PC-3 (cell line): Measurements from ENCODE around the gene CTNND2. TPM values are rescaled to one million over a fixed set of nuclear protein-coding genes. Genes with fewer than 3 reads are reported as not detected.

Source experiments
- ATAC-seq: fragments of 200-7000 bp; cut with Tn5 transposase; 2 replicates; pipeline ENCODE4 v1.9.1; 2020; ENCODE audit warnings: mild to moderate bottlenecking, moderate library complexity
- BruUV-seq: library from RNA; stranded (reverse); fragments of 400-500 nt; replicated peaks from 2 replicates; lab custom pipeline; 2021; lab: Mats Ljungman, UMichigan
- CTCF ChIA-PET: fragments of 300-600 bp; sonication (Branson Sonifier 250); formaldehyde crosslinking; loops from one replicate; lab custom pipeline; 2022; ENCODE audit warnings: antibody characterized with exemption; lab: Charles Lee
- POLR2A ChIA-PET: fragments of 300-600 bp; sonication (Branson Sonifier 250); formaldehyde crosslinking; loops from one replicate; lab custom pipeline; 2022; ENCODE audit warnings: antibody characterized with exemption; ENCODE audit not compliant: unreplicated experiment; lab: Charles Lee
- DNase-seq: peaks from one replicate; pipeline ENCODE4 v3.0.0-alpha.2; 2015
- H2AFZ ChIP-seq: fragments of 300-600 bp; sonication (generic); 2 replicates; pipeline ENCODE4 v1.6.0; 2016; ENCODE audit warnings: antibody characterized with exemption, low read length
- H3F3A ChIP-seq: fragments of 300-600 bp; sonication (generic); one replicate; pipeline ENCODE4 v1.6.0; 2017; ENCODE audit warnings: antibody characterized with exemption, low read length, control low read depth, mild to moderate bottlenecking; ENCODE audit not compliant: unreplicated experiment
- H3K27ac ChIP-seq: fragments of 300-600 bp; sonication (generic); 2 replicates; pipeline ENCODE4 v1.5.1; 2016; ENCODE audit warnings: mild to moderate bottlenecking, low read length
- H3K27me3 ChIP-seq: fragments of 300-600 bp; sonication (generic); 2 replicates; pipeline ENCODE4 v1.6.1; 2016; ENCODE audit warnings: low read length, mixed read lengths
- H3K36me3 ChIP-seq: fragments of 300-600 bp; sonication (generic); 2 replicates; pipeline ENCODE4 v1.6.1; 2016; ENCODE audit warnings: low read depth, mixed run types, low read length, mixed read lengths
- H3K4me1 ChIP-seq: fragments of 300-600 bp; sonication (generic); 2 replicates; pipeline ENCODE4 v1.5.1; 2016; ENCODE audit warnings: low read length; ENCODE audit not compliant: insufficient read depth
- H3K4me2 ChIP-seq: fragments of 300-600 bp; sonication (generic); 2 replicates; pipeline ENCODE4 v1.6.0; 2016; ENCODE audit warnings: low read length
- H3K4me3 ChIP-seq: fragments of 300-600 bp; sonication (generic); 2 replicates; pipeline ENCODE4 v1.5.1; 2016; ENCODE audit warnings: mild to moderate bottlenecking, low read length, mixed read lengths
- H3K79me2 ChIP-seq: fragments of 300-600 bp; sonication (generic); 2 replicates; pipeline ENCODE4 v1.6.1; 2017; ENCODE audit warnings: low read length, mixed read lengths
- H3K9ac ChIP-seq: fragments of 300-600 bp; sonication (generic); 2 replicates; pipeline ENCODE4 v1.6.0; 2016; ENCODE audit warnings: mild to moderate bottlenecking, low read length
- H3K9me2 ChIP-seq: fragments of 300-600 bp; sonication (generic); replicated peaks from 2 replicates; pipeline ENCODE4 v1.6.1; 2016; ENCODE audit warnings: mixed run types, low read length, mixed read lengths
- H3K9me3 ChIP-seq: fragments of 300-600 bp; sonication (generic); 2 replicates; pipeline ENCODE4 v1.6.1; 2016; ENCODE audit warnings: low read length, mixed read lengths
- H4K20me1 ChIP-seq: fragments of 300-600 bp; sonication (generic); 2 replicates; pipeline ENCODE4 v1.6.1; 2016; ENCODE audit warnings: low read length, mixed read lengths
- EZH2 ChIP-seq: fragments of 300-600 bp; sonication (generic); IDR thresholded peaks from one replicate; pipeline ENCODE4 v1.6.1; 2017; ENCODE audit warnings: antibody characterized with exemption, mild to moderate bottlenecking, low read length; ENCODE audit not compliant: unreplicated experiment
- EZH2phosphoT487 ChIP-seq: fragments of 300-600 bp; sonication (generic); IDR thresholded peaks from 2 replicates; pipeline ENCODE4 v1.6.1; 2018; ENCODE audit warnings: mild to moderate bottlenecking, antibody characterized with exemption, low read length, borderline replicate concordance
- intact Hi-C: fragments of 100-400 bp; cut with micrococcal nuclease; formaldehyde crosslinking; loops from 2 replicates; pipeline ENCODE4 v1.9.0; 2023
- total RNA-seq: library from RNA; depleted of rRNA; stranded (reverse); fragments of >200 nt; gene quantifications from 2 replicates; pipeline ENCODE4 v1.2.3, GENCODE V29; 2014
- TF ChIP-seq, protein P1 (sequence below): fragments of 300-600 bp; sonication (generic); conservative IDR thresholded peaks from 2 replicates; pipeline ENCODE4 v1.5.1; 2017; ENCODE audit warnings: antibody characterized with exemption, low read depth, mild to moderate bottlenecking, low read length

Gene CTNND2
- total RNA-seq, 1 experiment from 2014 or later, result 1.8 TPM

- no peak overlapping the region for H3K27ac ChIP-seq
- no peak overlapping the region for H2AFZ ChIP-seq
- H3K9me2 ChIP-seq, result no peaks in the 10 kb centered on the region
- intact Hi-C loops, result no loop called here
- no peaks in the 10 kb centered on the region for H3K27me3 ChIP-seq
- no TSS peak for BruUV-seq
- no peaks in the 10 kb centered on the region for H3K9me3 ChIP-seq
- DNase-seq (no peak), ATAC-seq (no peak)
- no peak overlapping the region for H3K4me2 ChIP-seq
- H3K4me1 ChIP-seq, result no peaks in the 10 kb centered on the region
- no peaks in the 10 kb centered on the region for H3F3A ChIP-seq
- CTCF ChIA-PET, result no interaction called here
- no peak for TF ChIP-seq EZH2phosphoT487
- TF ChIP-seq, protein P1, sequence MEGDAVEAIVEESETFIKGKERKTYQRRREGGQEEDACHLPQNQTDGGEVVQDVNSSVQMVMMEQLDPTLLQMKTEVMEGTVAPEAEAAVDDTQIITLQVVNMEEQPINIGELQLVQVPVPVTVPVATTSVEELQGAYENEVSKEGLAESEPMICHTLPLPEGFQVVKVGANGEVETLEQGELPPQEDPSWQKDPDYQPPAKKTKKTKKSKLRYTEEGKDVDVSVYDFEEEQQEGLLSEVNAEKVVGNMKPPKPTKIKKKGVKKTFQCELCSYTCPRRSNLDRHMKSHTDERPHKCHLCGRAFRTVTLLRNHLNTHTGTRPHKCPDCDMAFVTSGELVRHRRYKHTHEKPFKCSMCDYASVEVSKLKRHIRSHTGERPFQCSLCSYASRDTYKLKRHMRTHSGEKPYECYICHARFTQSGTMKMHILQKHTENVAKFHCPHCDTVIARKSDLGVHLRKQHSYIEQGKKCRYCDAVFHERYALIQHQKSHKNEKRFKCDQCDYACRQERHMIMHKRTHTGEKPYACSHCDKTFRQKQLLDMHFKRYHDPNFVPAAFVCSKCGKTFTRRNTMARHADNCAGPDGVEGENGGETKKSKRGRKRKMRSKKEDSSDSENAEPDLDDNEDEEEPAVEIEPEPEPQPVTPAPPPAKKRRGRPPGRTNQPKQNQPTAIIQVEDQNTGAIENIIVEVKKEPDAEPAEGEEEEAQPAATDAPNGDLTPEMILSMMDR, result no peak
- TF ChIP-seq EZH2, result no peak
- no peaks in the 10 kb centered on the region for H3K36me3 ChIP-seq
- no peaks in the 10 kb centered on the region for H3K79me2 ChIP-seq
- POLR2A ChIA-PET, result no interaction called here
- H4K20me1 ChIP-seq, result no peaks in the 10 kb centered on the region
- H3K9ac ChIP-seq, result no peak overlapping the region
- H3K4me3 ChIP-seq, result no peak overlapping the region
Observed at GRCh38 chr5:11770310-11770709, 133.9 kb downstream of the CTNND2 start.

- no TSS peak for BruUV-seq
- ATAC-seq (no peak), DNase-seq (no peak)
- CTCF ChIA-PET, result no interaction called here
- Histone ChIP-seq H2AFZ (no peak overlapping the region), H3K27ac (no peak overlapping the region), H3K9me3 (peaks cover 6% of the 10 kb centered on the region; the same call in 1 of the 2 replicates), H3K4me2 (no peak overlapping the region), H3K27me3 (no peaks in the 10 kb centered on the region), H3K36me3 (no peaks in the 10 kb centered on the region), H3K4me3 (no peak overlapping the region), H3F3A (no peaks in the 10 kb centered on the region), H3K4me1 (no peaks in the 10 kb centered on the region), H3K9ac (no peak overlapping the region), H4K20me1 (no peaks in the 10 kb centered on the region), H3K79me2 (no peaks in the 10 kb centered on the region), H3K9me2 (no peaks in the 10 kb centered on the region)
- no peak for TF ChIP-seq EZH2phosphoT487
- no peak for TF ChIP-seq EZH2
- TF ChIP-seq, protein P1, result no peak
- intact Hi-C loops, result no loop called here
- POLR2A ChIA-PET, result no interaction called here
Observed at GRCh38 chr5:11760934-11761603, 143.2 kb downstream of the CTNND2 start.

DNA sequence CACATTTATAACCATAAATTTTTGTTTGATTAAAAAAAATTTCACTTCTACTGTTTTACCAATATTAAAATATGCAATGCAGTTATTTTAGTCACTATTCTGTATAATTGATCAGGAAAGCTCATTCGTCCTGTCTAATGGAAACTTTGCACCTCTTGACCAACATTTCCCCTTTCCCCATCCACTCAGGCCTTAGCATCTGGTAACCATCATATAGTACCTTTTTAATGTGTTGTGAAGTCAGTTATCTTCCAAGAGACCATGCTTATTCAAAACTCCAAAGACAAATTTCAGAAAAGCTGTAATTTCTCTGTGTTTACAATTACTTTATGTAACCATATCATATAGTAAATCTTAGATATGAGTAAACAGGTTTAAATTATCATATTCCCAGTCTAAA lies 145.9 kb downstream of the CTNND2 start:
- Histone ChIP-seq H3K36me3 (no peaks in the 10 kb centered on the region), H3K9ac (no peak overlapping the region), H3K79me2 (no peaks in the 10 kb centered on the region), H3K27me3 (no peaks in the 10 kb centered on the region), H3K4me2 (no peak overlapping the region), H3K9me2 (no peaks in the 10 kb centered on the region), H2AFZ (no peak overlapping the region), H3K4me1 (no peaks in the 10 kb centered on the region), H3K9me3 (no peaks in the 10 kb centered on the region), H3K27ac (no peak overlapping the region), H3F3A (no peaks in the 10 kb centered on the region), H4K20me1 (no peaks in the 10 kb centered on the region), H3K4me3 (no peak overlapping the region)
- intact Hi-C loops, result loop anchor here (10.0 kb wide), 1 partner anchor 256 kb away; no protein-coding TSS in a partner anchor
- ATAC-seq (no peak), DNase-seq (no peak)
- CTCF ChIA-PET, result no interaction called here
- BruUV-seq, result no TSS peak
- no peak for TF ChIP-seq EZH2
- TF ChIP-seq, protein P1, result no peak
- no peak for TF ChIP-seq EZH2phosphoT487
- POLR2A ChIA-PET, result no interaction called here
